Stromal cell of bone marrow (primary cell): ENCODE data around the gene RAB1A.
"Not testable (repeated sequence)": the region's sequence is repeated elsewhere in the genome, so short reads cannot be mapped to it uniquely, and the experiment has no call there.

ENCODE experiments used
- DNase-seq: peaks from one replicate; pipeline ENCODE4 v3.0.0-alpha.2; 2012; ENCODE audit warnings: low read depth

Gene RAB1A

GRCh38 chr2:65136253-65136652, 6.3 kb upstream of the RAB1A start:
- no peak for DNase-seq

- no peak for DNase-seq
Observed at GRCh38 chr2:65134158-65134557, 4.3 kb upstream of the RAB1A start.

- no peak for DNase-seq
Observed at GRCh38 chr2:65133626-65134025, 3.7 kb upstream of the RAB1A start.

- DNase-seq: not testable (repeated sequence)
Observed at GRCh38 chr2:65132930-65133329, 3.0 kb upstream of the RAB1A start.

- DNase-seq: no peak
Observed at GRCh38 chr2:65130664-65131175, 814 bp upstream of the RAB1A start.

GRCh38 chr2:65129286-65129825, 550 bp downstream of the RAB1A start:
- no peak for DNase-seq

- no peak for DNase-seq
Observed at GRCh38 chr2:65128297-65129190, 1.4 kb downstream of the RAB1A start.

GRCh38 chr2:65125457-65125856, 4.4 kb downstream of the RAB1A start:
- not testable (repeated sequence) for DNase-seq

GRCh38 chr2:65122313-65122712, 7.6 kb downstream of the RAB1A start:
- no peak for DNase-seq

GRCh38 chr2:65120990-65121693, 8.8 kb downstream of the RAB1A start:
- no peak for DNase-seq

GRCh38 chr2:65116645-65117044, 13.3 kb downstream of the RAB1A start:
- no peak for DNase-seq

GRCh38 chr2:65114921-65115320, 15.0 kb downstream of the RAB1A start:
- no peak for DNase-seq

- no peak for DNase-seq
Observed at GRCh38 chr2:65113816-65114215, 16.1 kb downstream of the RAB1A start.

- DNase-seq: no peak
Observed at GRCh38 chr2:65113229-65113628, 16.7 kb downstream of the RAB1A start.

GRCh38 chr2:65112633-65113032, 17.3 kb downstream of the RAB1A start:
- DNase-seq: no peak

- no peak for DNase-seq
Observed at GRCh38 chr2:65108780-65109179, 21.1 kb downstream of the RAB1A start.

- no peak for DNase-seq
Observed at GRCh38 chr2:65107530-65107929, 22.4 kb downstream of the RAB1A start.

- no peak for DNase-seq
Observed at GRCh38 chr2:65103013-65103715, 26.7 kb downstream of the RAB1A start.

GRCh38 chr2:65101071-65101470, 28.8 kb downstream of the RAB1A start:
- no peak for DNase-seq

- no peak for DNase-seq
Observed at GRCh38 chr2:65098741-65099140, 31.2 kb downstream of the RAB1A start.

GRCh38 chr2:65097844-65098243, 32.1 kb downstream of the RAB1A start:
- DNase-seq: no peak

GRCh38 chr2:65096948-65097347, 33.0 kb downstream of the RAB1A start:
- no peak for DNase-seq
